Coronary artery (tissue), 2 donors: ENCODE results near the gene AKAP1.
"Not testable (repeated sequence)": the region's sequence is repeated elsewhere in the genome, so short reads cannot be mapped to it uniquely, and the experiment has no call there.

Experiments used
- DNase-seq: peaks from one replicate; pipeline ENCODE4 v3.0.0-alpha.2; 2017; ENCODE audit warnings: low spot score
- H3K27ac ChIP-seq, 2 donors: fragments of 200-600 bp; sonication (generic); one replicate each; pipeline ENCODE4 v1.5.1; 2016 to 2019
- H3K4me3 ChIP-seq: fragments of 200-600 bp; sonication (generic); 2 replicates; pipeline ENCODE4 v1.5.1; 2016; ENCODE audit warnings: mild to moderate bottlenecking, moderate library complexity
- CTCF ChIP-seq: fragments of 200-600 bp; sonication (generic); IDR thresholded peaks from one replicate; pipeline ENCODE4 v1.5.1; 2019; ENCODE audit warnings: antibody characterized with exemption

AKAP1 gene

GRCh38 chr17:57092171-57092570 lies 7.1 kb downstream of the AKAP1 start:
- Histone ChIP-seq H3K4me3 (peak overlapping the region; percentile 11), H3K27ac (peak overlapping the region; percentile 94 to 95)
- TF ChIP-seq CTCF = no peak
- DNase-seq = peak; percentile 87

DNA sequence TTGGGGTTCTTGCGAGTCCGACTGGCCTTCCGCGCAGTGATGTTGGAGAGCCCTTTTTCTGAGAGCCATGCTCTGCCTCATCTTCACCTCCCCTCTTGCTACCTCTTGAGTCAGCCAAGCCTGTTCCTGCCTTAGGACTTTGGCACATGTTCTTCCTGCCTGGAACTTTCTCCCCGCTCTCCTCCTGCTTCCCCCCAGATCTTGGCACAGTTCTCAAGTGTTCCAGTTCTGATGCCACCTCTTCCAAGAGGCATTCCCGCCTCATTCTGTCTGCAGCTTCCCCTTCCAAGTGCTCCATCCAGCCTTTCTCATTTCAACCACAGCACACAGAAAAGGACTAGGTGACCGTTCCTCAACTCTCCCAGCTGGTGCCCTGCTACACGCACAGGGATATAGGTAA lies 7.7 kb downstream of the AKAP1 start:
- no peak for TF ChIP-seq CTCF
- peak overlapping the region; percentile 11 for H3K4me3 ChIP-seq
- peak overlapping the region; percentile 94 to 95 for H3K27ac ChIP-seq
- DNase-seq = no peak

DNA sequence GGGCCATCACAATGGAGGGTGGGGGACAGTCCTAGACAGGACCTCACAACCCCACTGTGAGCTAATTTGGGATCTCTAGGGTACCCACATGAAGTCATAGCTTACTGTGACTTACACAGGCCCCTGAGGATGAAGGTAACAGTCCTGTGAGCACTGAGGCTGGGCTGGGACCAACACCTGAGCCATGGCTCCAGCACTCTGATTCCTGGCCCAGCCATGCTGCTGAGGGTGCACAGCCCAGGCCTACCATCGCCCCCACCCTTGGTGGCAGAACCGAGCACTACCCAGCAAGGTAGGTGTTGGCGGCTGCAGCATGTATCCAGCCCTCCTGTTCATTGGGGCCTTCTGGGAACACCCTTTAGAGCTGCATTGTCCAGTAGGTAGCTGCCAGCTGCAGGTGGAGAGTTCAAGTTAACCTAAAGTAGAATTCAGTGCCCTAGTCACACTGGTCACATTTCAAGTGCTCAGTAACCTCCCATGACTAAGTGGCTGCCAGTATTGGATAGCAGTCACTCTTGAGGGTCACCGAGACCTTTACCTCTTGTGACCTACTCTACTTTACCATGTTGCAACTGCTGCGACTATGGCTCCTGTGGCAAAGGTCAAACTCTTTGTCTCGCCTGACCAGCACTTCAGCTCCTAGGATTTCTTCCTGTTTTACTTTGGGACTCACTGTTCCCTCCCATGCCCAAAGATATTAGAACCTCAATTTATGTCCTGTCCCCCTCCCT lies 11.6 kb downstream of the AKAP1 start:
- DNase-seq = no peak
- Histone ChIP-seq H3K27ac (peak overlapping the region; percentile 76 to 86), H3K4me3 (no peak overlapping the region)
- no peak for TF ChIP-seq CTCF

GRCh38 chr17:57097832-57098421 lies 12.9 kb downstream of the AKAP1 start:
- no peak for DNase-seq
- TF ChIP-seq CTCF = no peak
- peak overlapping the region; percentile 76 to 86 for H3K27ac ChIP-seq
- H3K4me3 ChIP-seq = no peak overlapping the region

DNA sequence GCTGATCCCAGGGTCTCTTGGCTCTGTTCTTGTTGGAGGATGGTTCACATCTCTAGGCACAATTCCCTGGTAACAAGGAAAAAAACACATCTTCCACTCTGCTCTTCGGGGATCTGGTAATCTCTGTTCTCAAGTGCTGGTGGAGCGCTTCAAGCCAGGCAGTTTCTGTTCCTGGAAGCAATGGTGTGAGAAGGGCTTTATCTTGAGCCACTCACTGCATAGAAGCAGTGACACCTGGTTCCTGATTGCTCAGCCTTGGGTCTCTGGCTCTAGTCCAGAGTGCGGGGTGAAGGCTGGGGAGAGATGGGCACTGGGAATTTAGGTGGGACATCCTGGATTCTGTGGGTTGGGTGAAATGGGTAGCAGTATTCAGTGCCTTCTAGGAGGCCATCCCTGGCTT lies 14.1 kb downstream of the AKAP1 start:
- DNase-seq = no peak
- TF ChIP-seq CTCF = no peak
- no peak overlapping the region for H3K4me3 ChIP-seq
- H3K27ac ChIP-seq = peak overlapping the region; percentile 76 to 81

- TF ChIP-seq CTCF = no peak
- Histone ChIP-seq H3K4me3 (no peak overlapping the region), H3K27ac (no peak overlapping the region)
- no peak for DNase-seq
These were observed 17.1 kb downstream of the AKAP1 start for GRCh38 chr17:57102122-57102521.

DNA sequence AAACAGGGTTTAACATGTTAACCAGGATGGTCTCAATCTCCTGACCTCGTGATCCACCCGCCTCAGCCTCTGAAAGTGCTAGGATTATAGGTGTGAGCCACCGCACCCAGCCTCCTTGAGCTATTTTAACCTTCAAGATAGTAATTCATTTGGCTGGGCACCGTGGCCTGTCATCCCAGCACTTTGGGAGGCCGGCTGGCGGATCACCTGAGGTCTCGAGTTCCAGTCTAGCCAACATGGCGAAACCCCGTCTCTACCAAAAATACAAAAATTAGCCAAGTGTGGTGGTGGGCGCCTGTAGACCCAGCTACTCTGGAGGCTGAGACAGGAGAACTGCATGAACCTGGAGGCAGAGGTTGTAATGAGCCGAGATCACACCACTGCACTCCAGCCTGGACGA lies 17.6 kb downstream of the AKAP1 start:
- DNase-seq, H3K4me3 ChIP-seq: not testable (repeated sequence)
- peak overlapping the region; percentile 15 to 29 for H3K27ac ChIP-seq
